ENCODE results near the gene SEC23B.

SEC23B gene

GRCh38 chr20:18527339-18527738 is 19.6 kb downstream of the SEC23B start:
- Histone ChIP-seq H3K4me3 (ENCODE audit: low read length) (no peak overlapping the region), H3K4me1 (ENCODE audit: control insufficient read depth, insufficient read depth, low read length) (peaks cover 44% of the 10 kb centered on the region), H3K4me2 (ENCODE audit: low read length) (no peak overlapping the region), H3K9ac (ENCODE audit: low read depth, low read length) (no peak overlapping the region), H3K9me3 (replicated peaks; ENCODE audit: low read length) (no peaks in the 10 kb centered on the region), H3K36me3 (ENCODE audit: insufficient read depth, low read length) (peaks cover 62% of the 10 kb centered on the region), H3K27me3 (ENCODE audit: control insufficient read depth, insufficient read depth, low read length) (no peaks in the 10 kb centered on the region)

- H3K36me3 ChIP-seq (ENCODE audit: insufficient read depth, low read length) = peaks cover 67% of the 10 kb centered on the region
- H3K4me1 ChIP-seq (ENCODE audit: control insufficient read depth, insufficient read depth, low read length) = peaks cover 42% of the 10 kb centered on the region
- H3K9ac ChIP-seq (ENCODE audit: low read depth, low read length) = no peak overlapping the region
- no peaks in the 10 kb centered on the region for H3K9me3 ChIP-seq (replicated peaks; ENCODE audit: low read length)
- no peak overlapping the region for H3K4me2 ChIP-seq (ENCODE audit: low read length)
- H3K4me3 ChIP-seq (ENCODE audit: low read length) = no peak overlapping the region
- no peaks in the 10 kb centered on the region for H3K27me3 ChIP-seq (ENCODE audit: control insufficient read depth, insufficient read depth, low read length)
These were observed 20.1 kb downstream of the SEC23B start for GRCh38 chr20:18527836-18528235.

- Histone ChIP-seq H3K27me3 (ENCODE audit: control insufficient read depth, insufficient read depth, low read length) (no peaks in the 10 kb centered on the region), H3K9me3 (replicated peaks; ENCODE audit: low read length) (no peaks in the 10 kb centered on the region), H3K36me3 (ENCODE audit: insufficient read depth, low read length) (peaks cover 79% of the 10 kb centered on the region), H3K9ac (ENCODE audit: low read depth, low read length) (no peak overlapping the region), H3K4me3 (ENCODE audit: low read length) (no peak overlapping the region), H3K4me2 (ENCODE audit: low read length) (no peak overlapping the region), H3K4me1 (ENCODE audit: control insufficient read depth, insufficient read depth, low read length) (peaks cover 48% of the 10 kb centered on the region)
These were observed 21.3 kb downstream of the SEC23B start for GRCh38 chr20:18529041-18529440.

- H3K9ac ChIP-seq (ENCODE audit: low read depth, low read length) = no peak overlapping the region
- no peak overlapping the region for H3K4me3 ChIP-seq (ENCODE audit: low read length)
- no peaks in the 10 kb centered on the region for H3K27me3 ChIP-seq (ENCODE audit: control insufficient read depth, insufficient read depth, low read length)
- no peak overlapping the region for H3K4me2 ChIP-seq (ENCODE audit: low read length)
- peaks cover 18% of the 10 kb centered on the region for H3K4me1 ChIP-seq (ENCODE audit: control insufficient read depth, insufficient read depth, low read length)
- H3K9me3 ChIP-seq (replicated peaks; ENCODE audit: low read length) = no peaks in the 10 kb centered on the region
- peaks cover 65% of the 10 kb centered on the region for H3K36me3 ChIP-seq (ENCODE audit: insufficient read depth, low read length)
These were observed 24.9 kb downstream of the SEC23B start for GRCh38 chr20:18532626-18533025.

- H3K9ac ChIP-seq (ENCODE audit: low read depth, low read length) = no peak overlapping the region
- no peak overlapping the region for H3K4me3 ChIP-seq (ENCODE audit: low read length)
- peak overlapping the region; percentile 15 for H3K4me2 ChIP-seq (ENCODE audit: low read length)
- no peaks in the 10 kb centered on the region for H3K27me3 ChIP-seq (ENCODE audit: control insufficient read depth, insufficient read depth, low read length)
- peaks cover 14% of the 10 kb centered on the region for H3K4me1 ChIP-seq (ENCODE audit: control insufficient read depth, insufficient read depth, low read length)
- H3K36me3 ChIP-seq (ENCODE audit: insufficient read depth, low read length) = peaks cover 63% of the 10 kb centered on the region
- no peaks in the 10 kb centered on the region for H3K9me3 ChIP-seq (replicated peaks; ENCODE audit: low read length)
These were observed 25.8 kb downstream of the SEC23B start for GRCh38 chr20:18533491-18533890.

- peaks cover 58% of the 10 kb centered on the region for H3K36me3 ChIP-seq (ENCODE audit: insufficient read depth, low read length)
- H3K4me2 ChIP-seq (ENCODE audit: low read length) = no peak overlapping the region
- H3K4me1 ChIP-seq (ENCODE audit: control insufficient read depth, insufficient read depth, low read length) = peaks cover 14% of the 10 kb centered on the region
These were observed 26.4 kb downstream of the SEC23B start for GRCh38 chr20:18533978-18534644.

GRCh38 chr20:18537651-18538050 is 29.9 kb downstream of the SEC23B start:
- Histone ChIP-seq H3K9ac (ENCODE audit: low read depth, low read length) (no peak overlapping the region), H3K4me1 (ENCODE audit: control insufficient read depth, insufficient read depth, low read length) (peaks cover 32% of the 10 kb centered on the region), H3K4me2 (ENCODE audit: low read length) (no peak overlapping the region), H3K4me3 (ENCODE audit: low read length) (no peak overlapping the region), H3K27me3 (ENCODE audit: control insufficient read depth, insufficient read depth, low read length) (no peaks in the 10 kb centered on the region), H3K36me3 (ENCODE audit: insufficient read depth, low read length) (peaks cover 49% of the 10 kb centered on the region), H3K9me3 (replicated peaks; ENCODE audit: low read length) (no peaks in the 10 kb centered on the region)

More at GRCh38 chr20:18533978-18534644, 26.4 kb downstream of the SEC23B start:
- Histone ChIP-seq H3K27me3 (ENCODE audit: control insufficient read depth, insufficient read depth, low read length) (no peaks in the 10 kb centered on the region), H3K9ac (ENCODE audit: low read depth, low read length) (no peak overlapping the region), H3K4me3 (ENCODE audit: low read length) (no peak overlapping the region), H3K9me3 (replicated peaks; ENCODE audit: low read length) (no peaks in the 10 kb centered on the region)

- Histone ChIP-seq H3K9ac (ENCODE audit: low read depth, low read length) (no peak overlapping the region), H3K4me2 (ENCODE audit: low read length) (peak overlapping the region; percentile 27), H3K4me1 (ENCODE audit: control insufficient read depth, insufficient read depth, low read length) (peaks cover 36% of the 10 kb centered on the region), H3K9me3 (replicated peaks; ENCODE audit: low read length) (no peaks in the 10 kb centered on the region), H3K36me3 (ENCODE audit: insufficient read depth, low read length) (peaks cover 40% of the 10 kb centered on the region), H3K4me3 (ENCODE audit: low read length) (no peak overlapping the region), H3K27me3 (ENCODE audit: control insufficient read depth, insufficient read depth, low read length) (no peaks in the 10 kb centered on the region)
These were observed 34.0 kb downstream of the SEC23B start for GRCh38 chr20:18541741-18542140.

- Histone ChIP-seq H3K27me3 (ENCODE audit: control insufficient read depth, insufficient read depth, low read length) (no peaks in the 10 kb centered on the region), H3K4me2 (ENCODE audit: low read length) (peak overlapping the region; percentile 28), H3K9ac (ENCODE audit: low read depth, low read length) (no peak overlapping the region), H3K36me3 (ENCODE audit: insufficient read depth, low read length) (peaks cover 46% of the 10 kb centered on the region), H3K9me3 (replicated peaks; ENCODE audit: low read length) (no peaks in the 10 kb centered on the region), H3K4me1 (ENCODE audit: control insufficient read depth, insufficient read depth, low read length) (peaks cover 33% of the 10 kb centered on the region), H3K4me3 (ENCODE audit: low read length) (no peak overlapping the region)
These were observed 35.5 kb downstream of the SEC23B start for GRCh38 chr20:18543216-18543615.

GRCh38 chr20:18543932-18544331 is 36.2 kb downstream of the SEC23B start:
- Histone ChIP-seq H3K36me3 (ENCODE audit: insufficient read depth, low read length) (peaks cover 50% of the 10 kb centered on the region), H3K4me3 (ENCODE audit: low read length) (no peak overlapping the region), H3K9ac (ENCODE audit: low read depth, low read length) (no peak overlapping the region), H3K4me1 (ENCODE audit: control insufficient read depth, insufficient read depth, low read length) (peaks cover 33% of the 10 kb centered on the region), H3K27me3 (ENCODE audit: control insufficient read depth, insufficient read depth, low read length) (no peaks in the 10 kb centered on the region), H3K4me2 (ENCODE audit: low read length) (no peak overlapping the region), H3K9me3 (replicated peaks; ENCODE audit: low read length) (no peaks in the 10 kb centered on the region)

GRCh38 chr20:18545566-18545965 is 37.8 kb downstream of the SEC23B start:
- Histone ChIP-seq H3K9me3 (replicated peaks; ENCODE audit: low read length) (no peaks in the 10 kb centered on the region), H3K36me3 (ENCODE audit: insufficient read depth, low read length) (peaks cover 46% of the 10 kb centered on the region), H3K4me3 (ENCODE audit: low read length) (no peak overlapping the region), H3K9ac (ENCODE audit: low read depth, low read length) (no peak overlapping the region), H3K4me1 (ENCODE audit: control insufficient read depth, insufficient read depth, low read length) (peaks cover 33% of the 10 kb centered on the region), H3K4me2 (ENCODE audit: low read length) (no peak overlapping the region), H3K27me3 (ENCODE audit: control insufficient read depth, insufficient read depth, low read length) (no peaks in the 10 kb centered on the region)

- H3K4me1 ChIP-seq (ENCODE audit: control insufficient read depth, insufficient read depth, low read length) = peaks cover 6% of the 10 kb centered on the region
These were observed 40.7 kb downstream of the SEC23B start for GRCh38 chr20:18548465-18548864.

More at GRCh38 chr20:18548465-18548864, 40.7 kb downstream of the SEC23B start:
- Histone ChIP-seq H3K9me3 (replicated peaks; ENCODE audit: low read length) (no peaks in the 10 kb centered on the region), H3K27me3 (ENCODE audit: control insufficient read depth, insufficient read depth, low read length) (no peaks in the 10 kb centered on the region), H3K4me2 (ENCODE audit: low read length) (no peak overlapping the region), H3K4me3 (ENCODE audit: low read length) (no peak overlapping the region), H3K36me3 (ENCODE audit: insufficient read depth, low read length) (peaks cover 52% of the 10 kb centered on the region), H3K9ac (ENCODE audit: low read depth, low read length) (no peak overlapping the region)
